HG03175 (cell line): ENCODE measurements around the gene COL5A1.

ENCODE experiments used
- ATAC-seq: cut with Tn5 transposase; IDR thresholded peaks from one replicate; pipeline ENCODE4 v1.9.1; 2021; ENCODE audit warnings: mild to moderate bottlenecking, moderate library complexity; ENCODE audit not compliant: unreplicated experiment

The COL5A1 gene

GRCh38 chr9:134641173-134641989, at the start of gene COL5A1:
Gene COL5A1, plus strand, starts transcription at chr9:134641803. Its CDS starts 385 bp downstream, at chr9:134642188.
- ATAC-seq: no peak

DNA sequence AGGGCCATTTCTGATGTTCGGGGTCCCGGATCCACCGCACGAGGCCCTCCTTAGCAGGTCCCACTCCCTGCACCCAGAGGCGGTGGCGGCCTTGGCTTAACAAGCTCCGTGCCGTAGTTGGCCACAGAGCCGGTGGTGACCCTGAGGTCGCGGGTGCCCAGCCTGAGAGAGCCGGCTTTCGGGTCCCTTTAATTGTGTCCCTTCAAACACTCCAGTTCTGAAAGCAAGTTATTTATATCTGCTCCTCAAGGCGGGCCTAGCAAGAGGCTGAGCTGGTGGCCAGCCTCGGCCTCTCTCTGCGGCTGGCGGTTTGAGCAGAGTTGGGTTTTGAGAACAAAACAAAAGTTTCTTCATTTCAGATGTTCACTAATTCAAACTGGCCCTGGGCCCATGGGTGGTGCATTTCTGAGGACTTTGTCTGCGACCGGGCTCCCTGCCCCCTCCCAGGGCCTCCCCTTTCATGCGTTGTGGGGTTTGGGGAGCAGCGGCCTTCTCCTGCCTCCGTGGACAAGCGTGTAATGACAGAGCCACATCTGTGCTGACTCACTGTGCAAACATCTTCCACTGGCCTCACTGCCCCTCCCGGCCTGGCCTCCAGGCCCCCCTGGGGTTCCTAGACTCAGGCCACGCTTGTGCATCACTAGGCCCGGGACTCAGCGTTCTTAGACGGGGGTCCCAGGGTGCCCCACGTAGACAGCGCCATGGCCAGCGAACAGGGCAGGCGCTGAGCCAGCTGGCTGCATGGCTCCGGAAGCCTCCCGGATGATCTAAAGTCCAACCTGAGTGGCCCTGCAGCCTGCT, 49.4 kb upstream of the COL5A1 start:
- no peak for ATAC-seq

DNA sequence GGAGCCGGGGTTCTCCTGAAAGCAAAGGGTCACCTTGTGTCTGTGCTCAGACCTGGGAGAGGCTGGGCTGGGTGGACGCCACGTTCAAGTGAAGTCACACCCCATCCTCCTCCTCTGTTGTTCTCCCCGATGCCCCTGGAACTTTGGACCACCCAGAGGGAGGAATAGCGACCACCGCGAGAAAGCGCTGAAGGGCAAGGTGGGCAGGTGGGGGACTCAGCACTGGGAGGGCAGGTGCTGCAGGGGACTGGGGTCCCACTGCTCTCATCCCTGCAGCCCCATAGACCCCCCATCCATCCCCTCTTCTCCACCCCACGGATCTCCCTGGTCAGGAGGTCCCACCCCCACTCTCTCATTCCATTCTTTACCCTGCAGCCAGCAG, 48.8 kb upstream of the COL5A1 start:
- ATAC-seq: no peak

DNA sequence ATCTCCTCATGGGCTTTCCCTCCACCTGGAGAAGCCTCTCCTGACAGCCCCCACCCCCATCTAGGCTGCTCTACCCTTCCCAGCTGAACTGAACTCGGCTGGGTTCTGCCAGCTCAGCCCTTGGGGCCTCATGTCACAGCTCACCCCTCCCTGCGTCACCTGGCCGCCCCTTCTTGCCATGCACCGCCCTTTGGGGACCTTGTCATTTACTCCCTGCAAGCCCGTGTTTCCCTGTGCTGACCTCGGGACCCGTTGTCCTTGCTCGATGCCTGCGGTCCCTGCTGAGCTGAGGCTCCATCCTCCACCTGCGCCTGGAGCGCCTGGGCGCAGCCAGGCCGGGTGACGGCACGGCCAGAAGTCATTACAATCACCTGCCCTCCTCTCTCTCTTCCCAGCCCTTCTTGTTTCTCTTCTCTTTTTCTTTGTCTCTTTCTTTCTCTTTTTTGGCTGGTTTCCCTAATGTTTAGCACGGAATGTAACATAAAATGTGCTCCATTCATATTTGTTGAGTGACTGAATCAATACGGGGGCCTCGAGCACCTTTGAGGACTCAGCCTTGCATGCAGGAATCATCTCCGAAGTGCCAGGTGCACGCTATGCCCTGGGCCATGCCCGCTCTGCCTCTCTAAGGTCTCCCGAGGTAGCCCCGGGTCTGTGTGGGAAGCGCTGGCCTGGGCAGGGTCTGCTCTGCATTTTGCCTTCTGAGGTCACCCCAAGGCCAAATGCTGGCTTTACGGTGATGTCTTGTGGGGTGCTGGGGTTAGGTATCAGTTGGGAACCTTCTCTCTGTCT, 48.1 kb upstream of the COL5A1 start:
- ATAC-seq: no peak

DNA sequence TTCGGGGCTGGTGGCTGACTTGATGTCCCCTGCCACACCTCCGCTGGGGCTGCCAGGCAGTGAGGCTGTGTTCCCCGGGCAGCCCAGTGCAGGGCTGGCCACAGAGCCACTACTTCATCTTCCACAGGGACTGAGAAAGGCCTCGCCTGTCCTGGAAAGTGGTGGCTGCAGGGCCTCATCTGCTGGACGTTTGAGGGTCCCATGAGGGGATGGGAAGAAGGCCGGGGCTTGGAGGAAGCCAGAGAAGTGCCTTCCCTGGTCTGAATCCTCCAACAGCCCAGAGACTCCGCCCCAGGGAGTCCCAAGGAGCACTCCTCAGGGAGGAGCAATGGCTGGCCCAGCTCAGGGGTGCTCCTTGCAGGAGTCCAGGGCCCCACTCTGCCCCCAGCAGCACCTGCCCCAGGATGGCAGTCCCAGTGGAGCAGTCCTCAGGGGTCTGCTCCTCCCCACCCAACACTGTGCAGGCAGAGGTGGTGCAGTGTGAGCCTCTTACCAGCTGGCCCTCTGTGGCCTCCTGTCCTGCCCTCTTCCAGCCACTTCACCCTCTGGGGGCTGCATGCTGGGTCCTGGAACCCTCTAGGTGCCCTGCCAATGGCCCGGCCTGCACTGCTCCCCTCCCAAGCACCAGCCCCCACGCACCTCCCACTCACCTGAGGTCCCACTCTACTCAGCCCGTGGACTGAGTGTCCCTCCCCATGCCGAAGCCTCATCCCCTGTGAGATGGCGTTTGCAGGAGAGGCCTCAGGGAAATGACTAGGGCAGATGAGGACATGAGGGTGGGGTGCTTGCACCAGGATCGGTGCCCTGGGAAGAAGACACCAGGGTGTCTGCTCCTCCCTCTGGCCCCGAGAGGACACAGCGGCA, 47.3 kb upstream of the COL5A1 start:
- no peak for ATAC-seq

DNA sequence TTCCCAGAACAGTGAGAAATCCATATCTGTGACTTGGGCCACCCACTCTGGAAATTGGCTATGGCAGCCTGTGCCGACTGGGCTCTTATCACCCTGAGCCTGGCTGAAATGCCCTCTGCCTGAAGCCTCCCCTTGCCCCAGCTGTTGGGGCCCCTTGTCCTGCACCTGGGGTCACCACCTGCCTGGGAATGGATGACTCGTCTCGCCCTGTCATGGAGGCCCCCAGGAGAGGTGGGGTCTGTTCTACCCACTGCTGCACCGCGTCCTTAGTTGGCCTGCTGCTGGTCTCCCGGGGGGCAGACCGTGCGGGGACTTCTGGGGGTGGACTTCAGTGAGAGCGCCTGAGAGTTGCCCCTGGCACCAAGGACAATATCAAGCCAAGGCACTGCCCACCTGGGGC, 46.6 kb upstream of the COL5A1 start:
- no peak for ATAC-seq

DNA sequence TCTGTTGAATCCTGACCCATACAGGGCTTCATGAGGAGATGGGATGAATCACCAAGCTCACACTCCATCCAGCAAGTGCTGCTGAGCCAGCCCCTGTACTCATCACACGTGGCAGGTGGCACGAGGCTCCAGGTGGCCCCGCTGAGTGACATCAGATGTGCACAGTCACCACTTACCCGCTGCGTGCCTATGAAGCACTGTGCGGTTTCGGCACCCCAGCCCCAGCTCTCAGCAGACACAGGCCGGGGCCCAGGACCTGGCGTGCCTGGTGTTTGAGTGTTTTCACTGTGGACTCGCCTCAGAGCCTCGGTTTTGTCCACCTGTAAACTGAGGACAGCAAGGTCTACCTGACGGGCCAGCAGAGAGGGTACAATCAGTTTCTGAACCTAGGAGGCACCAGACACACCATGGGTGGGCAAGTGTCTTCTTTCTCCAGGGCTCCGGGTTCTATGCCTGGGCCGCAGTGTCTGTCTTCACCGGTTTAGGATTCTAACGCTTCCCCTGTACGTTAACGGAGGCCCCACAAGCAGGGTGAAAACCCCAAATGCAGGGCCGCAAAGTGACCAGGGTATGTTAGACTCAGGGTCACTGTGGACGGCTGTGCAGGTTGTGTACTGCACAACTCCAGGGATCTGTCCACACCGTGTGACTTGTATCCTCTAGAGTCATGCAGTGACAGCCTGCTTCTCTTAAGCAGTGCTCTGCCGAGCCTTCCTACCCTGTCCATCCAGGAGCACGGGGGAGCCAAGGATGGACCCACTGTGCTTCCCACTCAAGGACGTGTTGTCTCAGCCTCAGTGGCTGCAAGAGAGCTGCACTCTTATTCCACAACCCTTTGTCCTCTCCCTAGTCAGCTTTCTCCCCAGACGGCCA, 44.3 kb upstream of the COL5A1 start:
- no peak for ATAC-seq

- ATAC-seq: no peak
Measured at GRCh38 chr9:134597957-134598883, 43.4 kb upstream of the COL5A1 start.

DNA sequence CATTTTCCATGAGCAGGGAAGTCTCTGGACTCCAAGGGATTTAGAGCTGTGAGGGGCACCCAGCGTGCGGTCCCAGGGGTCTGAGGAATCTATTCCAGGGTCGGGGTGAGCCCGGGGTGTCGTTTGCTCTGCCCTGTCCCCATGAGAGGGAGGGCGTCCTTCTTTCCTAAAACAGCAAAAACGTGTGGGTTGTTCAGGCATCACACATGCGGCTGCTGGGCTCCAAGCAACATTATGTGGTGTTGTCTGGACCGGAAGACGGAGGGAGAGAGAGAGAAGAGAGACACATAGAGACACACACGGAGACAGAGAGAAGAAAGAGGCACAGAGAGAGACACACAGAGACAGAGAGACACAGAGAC, 42.7 kb upstream of the COL5A1 start:
- no peak for ATAC-seq

GRCh38 chr9:134600371-134600770, 41.2 kb upstream of the COL5A1 start:
- no peak for ATAC-seq

GRCh38 chr9:134600836-134601638, 40.6 kb upstream of the COL5A1 start:
- no peak for ATAC-seq

DNA sequence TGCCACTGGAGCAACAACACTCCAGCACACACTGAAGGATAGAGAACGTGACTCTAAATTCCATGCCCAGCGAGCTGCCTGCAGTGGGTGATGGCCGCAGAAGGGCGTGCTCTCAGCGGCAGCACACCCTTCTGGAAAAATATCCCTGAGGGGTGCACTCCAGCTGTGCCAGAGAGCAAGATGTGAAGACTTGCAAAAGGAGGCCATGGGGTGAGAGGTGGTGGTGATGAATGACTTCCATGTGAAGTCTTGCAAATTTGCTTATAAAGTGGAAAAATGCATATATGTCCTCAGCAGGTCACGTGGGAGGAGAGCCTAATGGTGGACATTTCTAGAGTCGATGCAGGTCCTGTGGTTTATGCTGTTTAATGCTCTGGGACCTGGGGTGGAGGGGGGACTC, 39.8 kb upstream of the COL5A1 start:
- ATAC-seq: no peak

GRCh38 chr9:134602547-134603362, 38.8 kb upstream of the COL5A1 start:
- ATAC-seq: no peak

DNA sequence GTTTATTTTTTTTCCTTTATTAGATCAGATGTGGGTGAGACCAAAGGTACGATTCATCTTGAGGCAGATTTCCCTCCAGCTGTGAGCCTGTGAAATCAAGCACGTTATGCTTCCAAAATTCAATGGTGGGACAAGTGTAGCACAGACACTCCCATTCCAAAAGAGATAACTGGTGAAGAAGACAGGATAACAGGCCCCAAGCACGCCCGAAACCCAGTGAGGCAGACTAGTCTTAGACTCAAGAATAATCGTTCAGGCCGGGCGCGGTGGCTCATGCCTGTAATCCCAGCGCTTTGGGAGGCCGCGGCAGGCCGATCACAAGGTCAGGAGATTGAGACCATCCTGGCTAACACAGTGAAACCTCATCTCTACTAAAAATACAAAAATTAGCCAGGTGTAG, 36.8 kb upstream of the COL5A1 start:
- no peak for ATAC-seq

DNA sequence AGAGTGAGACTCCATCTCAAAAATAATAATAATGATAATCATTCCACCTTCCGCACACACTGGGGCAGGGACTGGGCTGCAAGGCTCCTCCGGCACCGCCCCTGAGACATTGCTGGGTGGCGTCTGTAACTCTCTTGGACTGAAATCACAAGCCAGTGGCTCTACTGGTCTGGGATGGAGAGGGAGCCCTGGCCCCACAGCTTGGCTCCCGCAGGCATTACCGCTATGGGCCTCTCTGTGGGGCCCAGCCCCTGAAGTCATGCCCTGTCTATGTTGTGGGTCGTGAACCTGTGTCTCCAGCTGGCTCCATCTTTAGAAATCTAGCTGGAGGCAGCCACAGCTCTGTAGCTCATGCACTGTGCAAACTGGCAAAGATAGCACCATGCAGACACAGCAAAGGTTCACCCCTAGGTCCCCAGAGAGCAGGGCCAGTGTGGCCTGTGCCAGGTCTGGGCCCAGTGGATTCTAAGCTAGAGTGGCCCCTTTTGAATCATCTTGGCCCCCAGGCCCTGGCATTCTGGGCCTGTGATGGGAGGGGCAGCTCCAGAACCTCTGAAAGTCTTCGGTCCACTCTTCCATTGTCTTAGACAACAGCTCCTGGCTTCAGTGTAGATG, 36.1 kb upstream of the COL5A1 start:
- no peak for ATAC-seq

- ATAC-seq: no peak
Measured at GRCh38 chr9:134605966-134606357, 35.6 kb upstream of the COL5A1 start.
